NOMO-1 treated with dmso at 0.1 percent for 144 hours (cell line): Measurements from ENCODE around the gene RARRES2.
"Not testable (repeated sequence)": the region's sequence is repeated elsewhere in the genome, so short reads cannot be mapped to it uniquely, and the experiment has no call there.

Experiments used
- DNase-seq: peaks from one replicate; lab custom pipeline; 2025; ENCODE audit not compliant: unreplicated experiment; lab: John Stamatoyannopoulos, UW

The RARRES2 gene

GRCh38 chr7:150322114-150322832 lies 19.2 kb downstream of the RARRES2 start:
- no peak for DNase-seq

DNA sequence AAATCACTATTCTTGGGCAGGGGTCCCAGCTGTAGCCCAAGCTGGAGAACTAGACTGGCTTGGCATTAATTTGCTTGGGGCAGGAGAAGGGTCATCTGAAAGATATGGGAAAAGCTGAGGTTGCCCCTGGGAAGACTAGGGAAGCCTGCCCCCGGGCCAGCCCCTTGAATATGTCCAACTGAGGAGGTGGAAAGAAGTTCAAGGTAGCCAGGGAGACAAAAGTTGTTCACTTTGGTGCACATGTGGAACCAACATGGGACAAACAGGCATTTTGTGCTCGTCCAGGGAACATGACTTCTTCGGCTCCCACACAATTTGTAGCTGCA lies 19.7 kb downstream of the RARRES2 start:
- DNase-seq, result no peak

DNA sequence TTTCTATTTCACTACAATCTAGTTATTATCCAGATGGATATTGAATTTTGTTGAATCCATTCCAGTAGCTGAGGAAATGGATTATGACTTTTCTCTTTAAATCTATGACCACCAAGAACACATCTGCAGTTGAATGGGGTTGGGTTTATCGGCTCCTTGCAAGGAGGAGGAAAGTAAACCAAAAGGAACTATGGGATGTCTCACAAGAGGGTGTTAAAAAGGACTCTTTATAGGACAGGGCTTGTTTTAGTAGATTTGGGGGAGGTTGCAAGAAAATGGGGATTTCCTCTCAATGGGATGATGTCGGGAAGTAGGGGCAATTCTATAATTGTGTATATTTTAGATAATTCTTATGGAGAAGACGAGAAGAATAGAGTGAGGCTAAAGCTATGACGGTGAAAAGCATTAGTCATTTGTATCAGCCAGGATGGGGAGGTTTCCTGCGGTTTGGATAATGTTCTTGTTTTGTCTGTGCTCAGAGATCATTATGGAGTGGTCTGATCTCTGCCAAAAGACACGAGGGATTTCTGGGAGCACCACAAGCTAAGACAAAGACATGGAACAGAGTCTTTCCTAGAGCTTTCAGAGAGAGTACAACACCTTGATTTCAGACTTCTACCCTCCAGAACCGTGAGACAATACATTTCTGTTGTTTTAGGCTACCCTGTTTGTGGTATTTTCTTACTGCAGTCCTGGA lies 23.5 kb downstream of the RARRES2 start:
- DNase-seq, result no peak

GRCh38 chr7:150316987-150317386 lies 24.4 kb downstream of the RARRES2 start:
- not testable (repeated sequence) for DNase-seq

- DNase-seq, result no peak
Observed at GRCh38 chr7:150314639-150315239, 26.7 kb downstream of the RARRES2 start.

- DNase-seq, result no peak
Observed at GRCh38 chr7:150313870-150314269, 27.6 kb downstream of the RARRES2 start.

DNA sequence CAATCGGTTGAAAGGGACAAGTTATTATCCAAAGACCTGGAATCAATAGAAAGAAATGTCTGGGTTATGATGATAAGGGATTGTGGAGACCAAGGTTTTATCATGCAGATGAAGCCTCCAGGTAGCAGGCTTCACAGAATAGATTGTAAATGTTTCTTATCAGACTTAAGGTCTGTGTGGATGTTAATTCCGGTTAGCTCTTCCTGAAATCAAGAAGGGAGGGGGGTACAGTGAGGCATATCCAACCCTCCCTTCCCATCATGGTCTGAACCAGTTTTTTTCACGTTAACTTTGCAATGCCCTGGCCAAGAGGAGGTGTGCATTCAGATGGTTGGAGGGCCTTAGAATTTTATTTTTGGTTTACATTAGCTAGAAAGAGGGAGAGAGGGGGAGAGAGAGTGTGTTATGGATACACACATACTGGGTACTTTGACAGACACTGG lies 28.0 kb downstream of the RARRES2 start:
- DNase-seq, result no peak

- DNase-seq, result not testable (repeated sequence)
Observed at GRCh38 chr7:150312649-150313366, 28.6 kb downstream of the RARRES2 start.

DNA sequence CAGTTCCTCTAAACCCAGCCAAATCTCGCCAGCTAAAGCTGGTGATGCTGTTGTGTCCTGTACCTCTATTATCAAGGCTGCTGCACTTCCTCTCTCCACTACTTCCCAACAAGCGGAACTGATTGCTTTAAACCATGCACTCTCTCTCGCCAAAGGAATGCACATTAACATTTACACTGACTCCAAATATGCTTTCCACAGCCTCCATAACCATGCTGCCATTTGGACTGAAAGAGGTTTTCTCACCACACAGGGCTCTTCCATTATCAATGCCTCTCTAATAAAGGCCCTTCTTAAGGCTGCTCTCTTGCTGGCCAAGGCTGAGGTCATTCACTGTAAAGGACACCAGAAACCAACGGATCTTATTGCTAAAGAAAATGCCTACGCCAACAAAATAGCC lies 29.7 kb downstream of the RARRES2 start:
- DNase-seq, result no peak

DNA sequence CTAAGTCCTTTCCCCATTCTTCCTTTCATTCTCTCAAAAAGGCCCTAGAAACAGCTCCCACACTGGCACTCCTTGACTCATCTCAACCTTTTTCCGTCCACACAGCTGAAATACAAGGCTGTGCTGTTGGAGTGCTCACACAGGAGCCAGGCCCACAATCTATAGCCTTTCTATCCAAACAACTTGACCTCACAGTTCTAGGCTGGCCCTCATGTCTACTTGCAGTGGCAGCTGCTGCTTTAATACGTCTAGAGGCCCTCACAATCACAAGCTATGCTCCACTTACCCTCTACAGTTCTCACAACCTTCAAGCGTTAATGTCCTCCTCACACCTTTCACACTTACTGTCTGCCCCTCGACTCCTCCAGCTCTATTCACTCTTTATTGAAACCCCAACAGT lies 30.3 kb downstream of the RARRES2 start:
- no peak for DNase-seq

DNA sequence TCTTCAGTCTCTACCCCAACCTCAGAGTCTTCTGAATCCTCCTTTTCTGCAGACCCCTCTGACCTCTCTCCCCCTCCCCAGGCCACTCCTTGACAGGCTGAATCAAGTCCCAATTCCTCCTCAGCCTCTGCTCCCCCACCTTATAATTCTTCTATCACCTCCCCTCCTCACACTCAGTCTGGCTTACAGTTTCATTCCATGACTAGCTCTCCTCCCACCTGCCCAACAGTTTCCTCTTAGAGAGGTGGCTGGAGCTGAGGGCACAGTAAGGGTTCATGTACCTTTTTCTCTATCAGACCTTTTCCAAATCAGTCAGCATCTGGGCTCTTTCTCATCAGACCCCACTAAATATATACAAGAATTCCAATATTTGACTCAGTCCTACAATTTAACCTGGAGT lies 32.9 kb downstream of the RARRES2 start:
- no peak for DNase-seq

GRCh38 chr7:150307904-150308303 lies 33.5 kb downstream of the RARRES2 start:
- DNase-seq, result no peak

DNA sequence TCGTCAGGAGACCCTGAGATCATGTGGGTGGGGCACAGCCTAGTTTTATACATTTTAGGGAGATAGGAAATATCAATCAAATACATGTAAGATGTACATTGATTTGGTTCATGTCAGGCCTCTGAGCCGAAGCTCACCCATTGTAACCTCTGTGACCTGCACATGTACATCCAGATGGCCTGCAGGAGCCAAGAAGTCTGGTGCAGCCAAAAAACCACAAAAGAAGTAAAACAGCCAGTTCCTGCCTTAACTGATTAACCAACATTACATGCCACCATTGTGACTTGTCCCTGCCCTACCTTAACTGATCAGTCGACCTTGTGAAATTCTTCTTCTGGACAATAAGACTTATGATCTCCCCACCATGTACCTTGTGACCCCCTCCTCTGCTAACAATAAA lies 34.3 kb downstream of the RARRES2 start:
- no peak for DNase-seq

GRCh38 chr7:150306377-150306776 lies 35.1 kb downstream of the RARRES2 start:
- DNase-seq, result not testable (repeated sequence)

DNA sequence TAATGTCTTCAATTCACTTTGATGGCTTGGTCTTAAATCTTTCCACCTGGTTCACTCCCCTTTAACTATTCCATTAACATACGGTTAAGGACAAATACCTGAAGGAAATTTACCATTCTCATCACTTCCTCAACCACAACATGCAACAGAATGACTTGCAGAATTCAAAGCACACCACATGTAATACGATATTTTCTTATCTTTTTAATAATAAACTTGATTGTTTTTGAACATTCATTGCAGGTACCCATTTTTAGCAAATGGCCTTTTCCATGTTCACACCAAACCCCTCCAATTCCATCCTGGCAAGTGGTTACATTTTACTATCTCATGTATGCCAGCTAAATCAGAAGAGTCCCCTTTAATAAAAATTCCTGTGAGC lies 35.5 kb downstream of the RARRES2 start:
- not testable (repeated sequence) for DNase-seq

DNA sequence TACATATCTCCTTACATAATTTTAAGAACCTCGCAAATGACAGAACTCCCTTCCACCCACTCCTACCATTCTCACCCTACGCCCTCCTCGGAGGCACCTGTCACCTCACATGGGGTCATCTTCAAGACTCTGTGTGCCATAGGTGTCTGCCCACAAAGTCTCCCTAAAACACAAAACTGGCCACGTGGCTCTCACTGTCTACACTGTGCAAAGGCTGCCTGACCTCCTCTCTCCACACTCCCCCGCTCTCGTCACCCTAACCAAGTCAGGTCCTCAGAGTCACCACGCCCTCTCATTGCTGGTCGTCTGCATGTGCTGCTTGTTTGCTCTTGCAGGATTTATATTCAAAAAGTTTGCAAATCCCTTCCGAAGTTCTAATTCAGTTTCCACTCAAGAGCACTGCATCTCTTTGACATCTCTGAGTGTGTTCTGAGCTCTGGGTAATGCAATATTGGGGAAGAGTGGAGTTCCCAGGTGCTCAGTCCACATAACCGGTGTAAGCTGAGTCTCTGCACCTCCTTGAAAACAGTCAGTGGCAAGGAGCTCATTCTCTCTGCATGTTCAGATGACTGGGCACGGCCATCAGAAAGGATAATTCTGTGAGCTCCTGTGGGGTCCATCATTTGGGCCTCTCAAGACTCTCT lies 36.0 kb downstream of the RARRES2 start:
- DNase-seq, result not testable (repeated sequence)

DNA sequence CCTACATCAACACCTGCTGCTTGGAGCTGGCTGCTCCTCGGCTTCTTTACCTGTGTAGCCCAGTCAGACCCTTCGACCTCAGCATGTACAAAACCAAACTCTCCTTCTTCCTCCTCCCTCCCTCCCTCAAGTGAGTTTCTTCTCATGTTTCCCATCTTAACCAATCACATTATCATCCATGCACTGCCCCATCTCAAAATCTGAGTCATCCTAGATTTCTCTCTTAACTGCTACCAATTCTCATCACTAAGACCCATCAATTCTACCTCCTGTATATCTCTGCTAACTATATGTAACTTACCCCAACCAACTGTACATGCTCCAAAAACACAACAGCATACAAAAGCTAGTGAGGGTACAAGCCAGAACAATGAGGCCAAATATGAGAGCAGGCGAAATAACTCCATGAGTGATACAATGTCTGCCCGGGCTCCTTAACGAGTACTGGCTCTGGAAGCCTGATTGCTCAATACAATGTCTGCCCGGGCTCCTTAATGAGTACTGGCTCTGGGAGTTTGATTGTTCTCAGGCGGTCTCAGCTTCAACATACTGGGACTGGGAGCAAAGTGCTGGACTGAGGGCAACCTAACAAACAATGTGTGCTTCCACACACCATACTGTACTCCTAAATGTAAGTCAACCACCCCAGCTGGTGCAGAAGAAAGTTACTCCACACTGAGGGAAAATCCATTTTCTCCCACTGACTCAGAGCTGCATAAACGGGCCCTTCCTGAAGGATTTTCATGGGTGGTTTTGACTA lies 36.8 kb downstream of the RARRES2 start:
- DNase-seq, result not testable (repeated sequence)

- DNase-seq, result not testable (repeated sequence)
Observed at GRCh38 chr7:150302908-150303310, 38.5 kb downstream of the RARRES2 start.

- not testable (repeated sequence) for DNase-seq
Observed at GRCh38 chr7:150297978-150298377, 43.5 kb downstream of the RARRES2 start.

GRCh38 chr7:150296802-150297201 lies 44.6 kb downstream of the RARRES2 start:
- DNase-seq, result not testable (repeated sequence)
